Measurements from ENCODE around the gene MYOM1. TPM values are rescaled to one million over a fixed set of nuclear protein-coding genes. Genes with fewer than 3 reads are reported as not detected.
"Not testable (repeated sequence)": the region's sequence is repeated elsewhere in the genome, so short reads cannot be mapped to it uniquely, and the experiment has no call there.

The MYOM1 gene
- polyA plus RNA-seq, 1 donor from 2014 or later = 2.4 TPM

- Mint-ChIP-seq H3K4me1 (peaks cover 0 to 2% (median 0%) of the 10 kb centered on the region in 3 donors), H3K36me3 (peaks cover 10% of the 10 kb centered on the region), H3K27ac (no peak overlapping the region), H3K27me3 (no peaks in the 10 kb centered on the region), H3K4me3 (no peak overlapping the region), H3K9me3 (peaks cover 4 to 17% (median 7%) of the 10 kb centered on the region in 3 donors)
Measured at GRCh38 chr18:3238742-3239141, 19.0 kb upstream of the MYOM1 start.

DNA sequence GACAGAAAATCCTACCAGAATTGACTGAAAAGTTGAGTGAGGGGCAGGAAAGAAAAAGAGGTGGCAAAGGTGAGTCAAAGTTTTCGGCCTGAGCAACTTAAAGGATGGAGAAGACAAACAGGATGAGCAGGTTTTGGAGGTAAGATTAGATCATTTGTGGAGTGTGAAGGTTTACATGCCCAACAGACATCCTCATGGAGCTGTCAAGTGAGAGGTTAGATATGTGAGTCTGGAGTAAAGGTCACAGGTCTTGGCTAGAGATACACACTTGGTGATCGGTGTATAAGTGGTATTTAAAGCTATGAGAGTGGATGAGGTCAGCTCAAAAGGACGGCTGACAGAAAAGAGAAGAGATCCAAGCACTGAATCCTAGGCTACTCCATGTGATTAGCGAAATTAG lies 16.7 kb upstream of the MYOM1 start:
- peaks cover 0 to 1% (median 0%) of the 10 kb centered on the region in 3 donors for H3K4me1 Mint-ChIP-seq
- peaks cover 4% of the 10 kb centered on the region for H3K36me3 Mint-ChIP-seq
- H3K9me3 Mint-ChIP-seq = peaks cover 2 to 10% (median 7%) of the 10 kb centered on the region in 3 donors
- H3K27me3 Mint-ChIP-seq = no peaks in the 10 kb centered on the region
- no peak overlapping the region for H3K27ac Mint-ChIP-seq
- no peak overlapping the region for H3K4me3 Mint-ChIP-seq

DNA sequence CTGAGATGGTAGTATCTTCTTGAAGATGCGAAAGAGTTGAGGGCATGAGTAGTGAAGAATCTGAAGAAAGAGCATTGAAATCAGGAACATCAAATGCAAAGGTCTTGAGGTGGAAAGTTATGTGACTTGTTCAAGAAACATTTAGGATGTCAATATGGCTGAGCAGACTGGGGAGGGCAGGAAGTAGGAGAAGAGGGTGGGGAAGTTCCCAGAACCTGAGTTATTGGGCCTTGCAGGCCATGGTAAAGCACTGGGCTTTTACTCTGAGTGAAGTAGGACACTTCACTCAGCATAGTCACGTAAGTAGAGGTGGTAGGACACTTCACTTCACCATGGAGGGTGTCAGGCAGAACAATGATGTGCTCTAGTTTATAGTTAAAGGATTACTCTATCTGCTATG lies 16.1 kb upstream of the MYOM1 start:
- H3K27ac Mint-ChIP-seq = no peak overlapping the region
- no peaks in the 10 kb centered on the region for H3K27me3 Mint-ChIP-seq
- no peak overlapping the region for H3K4me3 Mint-ChIP-seq
- H3K4me1 Mint-ChIP-seq = peaks cover 0 to 3% (median 0%) of the 10 kb centered on the region in 3 donors
- H3K36me3 Mint-ChIP-seq = peaks cover 3% of the 10 kb centered on the region
- H3K9me3 Mint-ChIP-seq = peaks cover 2 to 7% (median 5%) of the 10 kb centered on the region in 3 donors

- Mint-ChIP-seq H3K4me1 (peaks cover 0 to 1% (median 0%) of the 10 kb centered on the region in 3 donors), H3K27ac (no peak overlapping the region), H3K27me3 (no peaks in the 10 kb centered on the region), H3K4me3 (no peak overlapping the region), H3K9me3 (no peaks in the 10 kb centered on the region), H3K36me3 (no peaks in the 10 kb centered on the region)
Measured at GRCh38 chr18:3234457-3234856, 14.7 kb upstream of the MYOM1 start.

- Mint-ChIP-seq H3K4me3 (no peak overlapping the region), H3K27ac (peak overlapping the region in 1 of 3 donors; percentile 14), H3K4me1 (peaks cover 0 to 1% (median 0%) of the 10 kb centered on the region in 3 donors), H3K36me3 (no peaks in the 10 kb centered on the region), H3K9me3 (no peaks in the 10 kb centered on the region), H3K27me3 (no peaks in the 10 kb centered on the region)
Measured at GRCh38 chr18:3233433-3234168, 13.8 kb upstream of the MYOM1 start.

- no peak overlapping the region for H3K27ac Mint-ChIP-seq
- no peak overlapping the region for H3K4me3 Mint-ChIP-seq
- peaks cover 1% of the 10 kb centered on the region for H3K36me3 Mint-ChIP-seq
- H3K27me3 Mint-ChIP-seq = no peaks in the 10 kb centered on the region
- no peaks in the 10 kb centered on the region for H3K9me3 Mint-ChIP-seq
- H3K4me1 Mint-ChIP-seq = peaks cover 0 to 1% (median 0%) of the 10 kb centered on the region in 3 donors
Measured at GRCh38 chr18:3233004-3233403, 13.2 kb upstream of the MYOM1 start.

GRCh38 chr18:3230401-3231334 lies 10.9 kb upstream of the MYOM1 start:
- Mint-ChIP-seq H3K4me1 (peaks cover 0 to 3% (median 0%) of the 10 kb centered on the region in 3 donors), H3K4me3 (no peak overlapping the region), H3K9me3 (peaks cover 0 to 2% (median 0%) of the 10 kb centered on the region in 3 donors), H3K36me3 (peaks cover 5% of the 10 kb centered on the region), H3K27me3 (no peaks in the 10 kb centered on the region), H3K27ac (no peak overlapping the region)

GRCh38 chr18:3226048-3226447 lies 6.3 kb upstream of the MYOM1 start:
- Mint-ChIP-seq H3K4me3 (no peak overlapping the region), H3K36me3 (peaks cover 5% of the 10 kb centered on the region), H3K27me3 (no peaks in the 10 kb centered on the region), H3K9me3 (peaks cover 0 to 2% (median 0%) of the 10 kb centered on the region in 3 donors), H3K27ac (no peak overlapping the region), H3K4me1 (peaks cover 0 to 1% (median 0%) of the 10 kb centered on the region in 3 donors)

- peaks cover 0 to 2% (median 0%) of the 10 kb centered on the region in 3 donors for H3K9me3 Mint-ChIP-seq
- H3K36me3 Mint-ChIP-seq = peaks cover 5% of the 10 kb centered on the region
- H3K27me3 Mint-ChIP-seq = no peaks in the 10 kb centered on the region
Measured at GRCh38 chr18:3225588-3225987, 5.8 kb upstream of the MYOM1 start.

GRCh38 chr18:3224223-3224622 lies 4.5 kb upstream of the MYOM1 start:
- peaks cover 0 to 1% (median 0%) of the 10 kb centered on the region in 3 donors for H3K4me1 Mint-ChIP-seq
- H3K27ac Mint-ChIP-seq = no peak overlapping the region
- H3K36me3 Mint-ChIP-seq = peaks cover 5% of the 10 kb centered on the region
- peaks cover 0 to 2% (median 0%) of the 10 kb centered on the region in 3 donors for H3K9me3 Mint-ChIP-seq
- H3K4me3 Mint-ChIP-seq = no peak overlapping the region
- H3K27me3 Mint-ChIP-seq = no peaks in the 10 kb centered on the region

More at GRCh38 chr18:3225588-3225987, 5.8 kb upstream of the MYOM1 start:
- peaks cover 0 to 1% (median 0%) of the 10 kb centered on the region in 3 donors for H3K4me1 Mint-ChIP-seq
- H3K27ac Mint-ChIP-seq = no peak overlapping the region
- H3K4me3 Mint-ChIP-seq = no peak overlapping the region

GRCh38 chr18:3223356-3223755 lies 3.6 kb upstream of the MYOM1 start:
- Mint-ChIP-seq H3K9me3 (peaks cover 0 to 2% (median 0%) of the 10 kb centered on the region in 3 donors), H3K27ac (no peak overlapping the region), H3K27me3 (no peaks in the 10 kb centered on the region), H3K4me1 (peaks cover 0 to 1% (median 0%) of the 10 kb centered on the region in 3 donors), H3K36me3 (peaks cover 4% of the 10 kb centered on the region), H3K4me3 (no peak overlapping the region)

- Mint-ChIP-seq H3K9me3 (no peaks in the 10 kb centered on the region), H3K36me3 (no peaks in the 10 kb centered on the region), H3K4me1 (no peaks in the 10 kb centered on the region), H3K4me3 (no peak overlapping the region), H3K27me3 (no peaks in the 10 kb centered on the region), H3K27ac (no peak overlapping the region)
Measured at GRCh38 chr18:3221496-3221895, 1.7 kb upstream of the MYOM1 start.

DNA sequence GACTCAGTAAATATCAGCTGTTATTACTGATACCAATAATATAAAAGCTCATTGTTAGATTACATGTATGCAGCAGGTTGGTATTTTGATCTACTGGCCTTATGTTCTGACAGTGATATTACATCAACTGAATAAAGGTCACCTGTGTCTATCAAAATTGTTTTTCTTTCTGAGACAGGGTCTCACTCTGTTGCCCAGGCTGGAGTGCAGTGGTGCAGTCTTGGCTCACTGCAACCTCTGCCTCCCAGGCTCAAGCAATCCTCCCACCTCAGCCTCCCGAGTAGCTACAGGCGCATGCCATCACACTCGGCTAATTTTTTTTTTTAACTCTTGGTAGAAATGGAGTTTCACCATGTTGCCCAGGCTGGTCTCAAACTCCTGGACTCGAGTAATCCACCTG lies 1.1 kb upstream of the MYOM1 start:
- not testable (repeated sequence) for H3K36me3 Mint-ChIP-seq, H3K27ac Mint-ChIP-seq, H3K27me3 Mint-ChIP-seq, H3K9me3 Mint-ChIP-seq, H3K4me3 Mint-ChIP-seq, H3K4me1 Mint-ChIP-seq

DNA sequence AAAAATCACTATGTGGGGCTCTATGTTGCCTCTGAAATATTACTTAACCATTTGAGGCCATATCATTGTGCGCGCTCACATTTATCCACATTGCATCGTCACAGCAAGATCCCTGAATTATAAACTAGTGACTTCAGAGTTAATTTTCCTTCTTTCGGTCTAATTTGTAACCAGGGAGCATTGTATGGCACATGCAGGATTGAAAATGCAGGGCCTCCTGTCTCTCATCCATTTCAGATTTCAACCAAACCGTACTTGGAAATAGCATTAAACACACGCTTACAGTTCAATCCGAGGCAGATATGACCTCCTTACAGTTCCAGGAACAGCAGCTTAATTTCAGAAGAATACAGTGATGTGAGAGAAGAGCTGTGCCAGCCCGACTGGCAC lies 532 bp downstream of the MYOM1 start:
- Mint-ChIP-seq H3K36me3 (no peaks in the 10 kb centered on the region), H3K9me3 (no peaks in the 10 kb centered on the region), H3K4me1 (no peaks in the 10 kb centered on the region), H3K4me3 (no peak overlapping the region), H3K27ac (no peak overlapping the region), H3K27me3 (no peaks in the 10 kb centered on the region)

GRCh38 chr18:3218819-3219218 lies 949 bp downstream of the MYOM1 start:
- H3K36me3 Mint-ChIP-seq = no peaks in the 10 kb centered on the region
- no peak overlapping the region for H3K27ac Mint-ChIP-seq
- no peaks in the 10 kb centered on the region for H3K9me3 Mint-ChIP-seq
- no peaks in the 10 kb centered on the region for H3K4me1 Mint-ChIP-seq
- H3K27me3 Mint-ChIP-seq = no peaks in the 10 kb centered on the region
- no peak overlapping the region for H3K4me3 Mint-ChIP-seq

Measured in IgD-negative memory B cell (primary cell).